ENCODE measurements around the gene CELF6.

DNA sequence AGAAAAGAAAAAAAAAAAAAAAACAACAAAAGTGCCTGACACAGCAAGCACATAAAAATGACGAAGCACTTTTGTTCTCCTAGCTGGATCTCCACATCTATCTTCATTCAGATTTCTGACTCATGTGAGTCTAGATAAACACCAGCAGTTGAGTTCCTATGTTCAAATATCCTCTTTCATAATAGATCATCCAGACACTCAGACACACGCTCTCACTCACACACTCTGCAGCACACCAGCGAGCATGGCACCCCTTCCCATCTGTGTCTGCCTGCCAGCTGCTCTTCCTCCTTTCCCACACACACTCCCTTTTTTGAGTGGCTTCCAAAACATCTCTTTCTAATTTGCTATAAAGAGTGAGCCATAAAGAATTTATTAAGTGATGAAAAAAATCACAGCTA, 19.8 kb upstream of the CELF6 start:
- TF ChIP-seq, protein P1, sequence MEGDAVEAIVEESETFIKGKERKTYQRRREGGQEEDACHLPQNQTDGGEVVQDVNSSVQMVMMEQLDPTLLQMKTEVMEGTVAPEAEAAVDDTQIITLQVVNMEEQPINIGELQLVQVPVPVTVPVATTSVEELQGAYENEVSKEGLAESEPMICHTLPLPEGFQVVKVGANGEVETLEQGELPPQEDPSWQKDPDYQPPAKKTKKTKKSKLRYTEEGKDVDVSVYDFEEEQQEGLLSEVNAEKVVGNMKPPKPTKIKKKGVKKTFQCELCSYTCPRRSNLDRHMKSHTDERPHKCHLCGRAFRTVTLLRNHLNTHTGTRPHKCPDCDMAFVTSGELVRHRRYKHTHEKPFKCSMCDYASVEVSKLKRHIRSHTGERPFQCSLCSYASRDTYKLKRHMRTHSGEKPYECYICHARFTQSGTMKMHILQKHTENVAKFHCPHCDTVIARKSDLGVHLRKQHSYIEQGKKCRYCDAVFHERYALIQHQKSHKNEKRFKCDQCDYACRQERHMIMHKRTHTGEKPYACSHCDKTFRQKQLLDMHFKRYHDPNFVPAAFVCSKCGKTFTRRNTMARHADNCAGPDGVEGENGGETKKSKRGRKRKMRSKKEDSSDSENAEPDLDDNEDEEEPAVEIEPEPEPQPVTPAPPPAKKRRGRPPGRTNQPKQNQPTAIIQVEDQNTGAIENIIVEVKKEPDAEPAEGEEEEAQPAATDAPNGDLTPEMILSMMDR (conservative IDR thresholded peaks at IDR 0.05 in 1 of 2, IDR thresholded peaks at IDR 0.05 in 1 of 2; ENCODE audit: low read depth in 1 of 2, low read length in 2 of 2): no peak
- TF ChIP-seq EZH2 (IDR thresholded peaks at IDR 0.05; ENCODE audit: low read length, missing control alignments): no peak
